ENCODE data around the gene CDH4.

The CDH4 gene

DNA sequence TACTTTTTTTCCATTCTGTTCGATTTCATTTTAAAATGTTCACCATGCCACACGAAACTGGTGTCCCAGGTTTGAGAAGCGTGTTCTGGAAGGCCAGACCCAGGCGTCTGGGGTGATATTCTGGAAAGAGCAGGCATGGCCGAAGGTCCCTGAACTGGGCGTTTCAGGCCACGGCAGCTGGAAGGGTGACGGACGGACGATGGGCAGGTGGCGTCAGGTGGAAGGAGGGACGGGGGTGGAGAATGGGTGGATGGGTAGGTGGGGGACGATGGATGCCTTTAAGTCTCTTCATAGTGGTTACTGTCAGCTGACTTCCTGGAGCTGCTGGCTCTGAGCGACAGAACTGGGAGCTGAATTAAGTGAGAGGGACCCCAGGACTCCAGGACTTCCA, 44.6 kb downstream of the CDH4 start:
- H3K9me2 ChIP-seq (replicated peaks; ENCODE audit: insufficient read depth, low read length) = no peaks in the 10 kb centered on the region
- no peaks in the 10 kb centered on the region for H3K27me3 ChIP-seq (ENCODE audit: low read length)
- no peaks in the 10 kb centered on the region for H3K79me2 ChIP-seq (ENCODE audit: insufficient read depth, low read length)
- no peak overlapping the region for H3K4me2 ChIP-seq (ENCODE audit: low read depth, low read length, poor library complexity, severe bottlenecking)
- no peaks in the 10 kb centered on the region for H3F3A ChIP-seq (ENCODE audit: insufficient read depth)
- H2AFZ ChIP-seq (ENCODE audit: low read depth, low read length, severe bottlenecking) = no peak overlapping the region
- no peaks in the 10 kb centered on the region for H3K36me3 ChIP-seq (ENCODE audit: low read length)
- no peak for TF ChIP-seq EZH2phosphoT487 (conservative IDR thresholded peaks at IDR 0.05; ENCODE audit: low read length)
- TF ChIP-seq, protein P1, sequence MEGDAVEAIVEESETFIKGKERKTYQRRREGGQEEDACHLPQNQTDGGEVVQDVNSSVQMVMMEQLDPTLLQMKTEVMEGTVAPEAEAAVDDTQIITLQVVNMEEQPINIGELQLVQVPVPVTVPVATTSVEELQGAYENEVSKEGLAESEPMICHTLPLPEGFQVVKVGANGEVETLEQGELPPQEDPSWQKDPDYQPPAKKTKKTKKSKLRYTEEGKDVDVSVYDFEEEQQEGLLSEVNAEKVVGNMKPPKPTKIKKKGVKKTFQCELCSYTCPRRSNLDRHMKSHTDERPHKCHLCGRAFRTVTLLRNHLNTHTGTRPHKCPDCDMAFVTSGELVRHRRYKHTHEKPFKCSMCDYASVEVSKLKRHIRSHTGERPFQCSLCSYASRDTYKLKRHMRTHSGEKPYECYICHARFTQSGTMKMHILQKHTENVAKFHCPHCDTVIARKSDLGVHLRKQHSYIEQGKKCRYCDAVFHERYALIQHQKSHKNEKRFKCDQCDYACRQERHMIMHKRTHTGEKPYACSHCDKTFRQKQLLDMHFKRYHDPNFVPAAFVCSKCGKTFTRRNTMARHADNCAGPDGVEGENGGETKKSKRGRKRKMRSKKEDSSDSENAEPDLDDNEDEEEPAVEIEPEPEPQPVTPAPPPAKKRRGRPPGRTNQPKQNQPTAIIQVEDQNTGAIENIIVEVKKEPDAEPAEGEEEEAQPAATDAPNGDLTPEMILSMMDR (IDR thresholded peaks at IDR 0.05; ENCODE audit: insufficient read depth, low read length, poor library complexity, severe bottlenecking) = no peak
- H3K27ac ChIP-seq (ENCODE audit: low read depth, low read length) = no peak overlapping the region
- no peak overlapping the region for H3K9ac ChIP-seq (ENCODE audit: low read length)
- H3K4me3 ChIP-seq (ENCODE audit: insufficient read depth, low read length, poor library complexity, severe bottlenecking) = no peak overlapping the region
- no peaks in the 10 kb centered on the region for H3K9me3 ChIP-seq (ENCODE audit: insufficient read depth, low read length)
- H4K20me1 ChIP-seq (ENCODE audit: low read depth, low read length) = no peaks in the 10 kb centered on the region

DNA sequence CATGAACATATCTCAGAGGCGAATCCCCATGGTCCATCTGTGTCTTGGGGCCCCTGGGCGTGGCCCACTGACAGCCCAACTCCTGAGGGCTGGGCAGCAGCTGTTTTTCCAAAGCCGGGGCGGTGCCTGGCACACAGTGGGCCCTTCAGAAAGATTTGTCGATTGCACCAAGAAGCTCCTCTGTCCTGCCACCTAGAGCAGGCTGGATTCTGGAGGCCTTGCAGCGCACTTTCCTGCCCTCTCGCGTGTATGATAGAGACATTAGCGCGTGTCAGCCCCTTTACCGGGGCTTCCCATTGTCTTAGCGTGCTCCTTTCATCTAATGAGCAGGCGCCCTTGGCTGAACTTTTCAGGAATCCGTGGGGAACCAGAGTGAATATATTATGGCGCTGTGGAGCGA, 45.4 kb downstream of the CDH4 start:
- H3K27ac ChIP-seq (ENCODE audit: low read depth, low read length) = no peak overlapping the region
- no peaks in the 10 kb centered on the region for H3K36me3 ChIP-seq (ENCODE audit: low read length)
- no peaks in the 10 kb centered on the region for H4K20me1 ChIP-seq (ENCODE audit: low read depth, low read length)
- H3F3A ChIP-seq (ENCODE audit: insufficient read depth) = no peaks in the 10 kb centered on the region
- no peak overlapping the region for H3K4me3 ChIP-seq (ENCODE audit: insufficient read depth, low read length, poor library complexity, severe bottlenecking)
- H3K79me2 ChIP-seq (ENCODE audit: insufficient read depth, low read length) = no peaks in the 10 kb centered on the region
- no peaks in the 10 kb centered on the region for H3K9me2 ChIP-seq (replicated peaks; ENCODE audit: insufficient read depth, low read length)
- no peak overlapping the region for H3K9ac ChIP-seq (ENCODE audit: low read length)
- TF ChIP-seq, protein P1 (IDR thresholded peaks at IDR 0.05; ENCODE audit: insufficient read depth, low read length, poor library complexity, severe bottlenecking) = no peak
- no peak for TF ChIP-seq EZH2phosphoT487 (conservative IDR thresholded peaks at IDR 0.05; ENCODE audit: low read length)
- no peak overlapping the region for H3K4me2 ChIP-seq (ENCODE audit: low read depth, low read length, poor library complexity, severe bottlenecking)
- H2AFZ ChIP-seq (ENCODE audit: low read depth, low read length, severe bottlenecking) = no peak overlapping the region
- no peaks in the 10 kb centered on the region for H3K27me3 ChIP-seq (ENCODE audit: low read length)
- H3K9me3 ChIP-seq (ENCODE audit: insufficient read depth, low read length) = no peaks in the 10 kb centered on the region

DNA sequence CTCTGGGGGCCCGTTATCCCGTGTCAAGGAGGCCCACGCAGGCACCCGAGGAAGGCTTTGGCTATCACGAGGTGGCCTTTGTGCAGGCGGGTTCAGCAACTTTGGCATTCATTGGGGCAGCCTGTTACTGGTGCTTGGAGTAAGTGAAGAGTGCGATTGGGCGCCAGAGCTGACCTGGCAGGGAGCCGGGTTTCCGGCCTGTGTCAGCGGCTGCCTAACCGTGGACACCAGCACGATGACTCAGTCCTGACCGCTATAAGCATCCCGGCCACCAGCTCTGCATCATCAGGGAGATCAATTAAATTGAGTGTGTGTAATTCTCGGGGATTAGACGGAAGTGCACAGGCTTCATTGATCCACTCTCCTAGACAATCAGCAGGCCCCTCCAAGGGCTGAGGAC, 45.9 kb downstream of the CDH4 start:
- Histone ChIP-seq H2AFZ (ENCODE audit: low read depth, low read length, severe bottlenecking) (no peak overlapping the region), H4K20me1 (ENCODE audit: low read depth, low read length) (no peaks in the 10 kb centered on the region), H3K27ac (ENCODE audit: low read depth, low read length) (no peak overlapping the region), H3K36me3 (ENCODE audit: low read length) (no peaks in the 10 kb centered on the region), H3K9me3 (ENCODE audit: insufficient read depth, low read length) (no peaks in the 10 kb centered on the region), H3K9me2 (replicated peaks; ENCODE audit: insufficient read depth, low read length) (no peaks in the 10 kb centered on the region), H3K4me2 (ENCODE audit: low read depth, low read length, poor library complexity, severe bottlenecking) (no peak overlapping the region), H3K27me3 (ENCODE audit: low read length) (no peaks in the 10 kb centered on the region), H3K9ac (ENCODE audit: low read length) (no peak overlapping the region), H3F3A (ENCODE audit: insufficient read depth) (no peaks in the 10 kb centered on the region), H3K79me2 (ENCODE audit: insufficient read depth, low read length) (no peaks in the 10 kb centered on the region), H3K4me3 (ENCODE audit: insufficient read depth, low read length, poor library complexity, severe bottlenecking) (no peak overlapping the region)
- TF ChIP-seq, protein P1 (IDR thresholded peaks at IDR 0.05; ENCODE audit: insufficient read depth, low read length, poor library complexity, severe bottlenecking) = no peak
- TF ChIP-seq EZH2phosphoT487 (conservative IDR thresholded peaks at IDR 0.05; ENCODE audit: low read length) = no peak

DNA sequence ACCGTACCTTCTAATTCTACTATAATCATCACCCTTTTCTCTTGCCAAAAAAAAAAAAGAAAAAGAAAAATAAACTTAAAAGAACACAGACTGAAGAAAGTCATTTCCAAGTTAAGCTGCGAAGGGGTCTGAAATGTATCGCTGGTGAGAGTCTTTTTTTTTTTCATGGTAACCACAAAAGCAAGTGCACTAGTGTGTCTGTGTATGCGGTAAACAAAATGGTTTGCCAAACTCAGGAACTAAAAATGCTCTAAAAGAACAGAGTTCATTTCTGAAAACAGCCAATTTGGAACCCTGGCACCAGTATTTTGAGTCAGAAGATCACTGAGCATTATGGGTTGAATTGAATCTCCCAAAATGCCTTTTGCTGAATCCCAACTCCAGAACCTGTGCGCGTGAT, 46.6 kb downstream of the CDH4 start:
- Histone ChIP-seq H3K27ac (ENCODE audit: low read depth, low read length) (no peak overlapping the region), H3K9me3 (ENCODE audit: insufficient read depth, low read length) (no peaks in the 10 kb centered on the region), H3K36me3 (ENCODE audit: low read length) (no peaks in the 10 kb centered on the region), H3K79me2 (ENCODE audit: insufficient read depth, low read length) (no peaks in the 10 kb centered on the region), H2AFZ (ENCODE audit: low read depth, low read length, severe bottlenecking) (no peak overlapping the region), H3K4me3 (ENCODE audit: insufficient read depth, low read length, poor library complexity, severe bottlenecking) (no peak overlapping the region), H3F3A (ENCODE audit: insufficient read depth) (no peaks in the 10 kb centered on the region), H3K4me2 (ENCODE audit: low read depth, low read length, poor library complexity, severe bottlenecking) (no peak overlapping the region), H4K20me1 (ENCODE audit: low read depth, low read length) (no peaks in the 10 kb centered on the region), H3K9me2 (replicated peaks; ENCODE audit: insufficient read depth, low read length) (no peaks in the 10 kb centered on the region), H3K27me3 (ENCODE audit: low read length) (no peaks in the 10 kb centered on the region), H3K9ac (ENCODE audit: low read length) (no peak overlapping the region)
- TF ChIP-seq EZH2phosphoT487 (conservative IDR thresholded peaks at IDR 0.05; ENCODE audit: low read length) = no peak
- TF ChIP-seq, protein P1 (IDR thresholded peaks at IDR 0.05; ENCODE audit: insufficient read depth, low read length, poor library complexity, severe bottlenecking) = no peak
